Mesothelial cell of epicardium (in vitro differentiated cells): ENCODE data around the gene NEK10. TPM values are rescaled to one million over a fixed set of nuclear protein-coding genes. Genes with fewer than 3 reads are reported as not detected.

Experiments
- DNase-seq, 2 experiments: peaks; one replicate each; pipeline ENCODE4 v3.0.0; 2021; ENCODE audit warnings: low spot score in 2 of 2; ENCODE audit not compliant: unreplicated experiment in 2 of 2
- H3K27ac Mint-ChIP-seq: 2 replicates; pipeline ENCODE4 v1.8.0; 2021; ENCODE audit warnings: mixed read lengths
- H3K27me3 Mint-ChIP-seq: 2 replicates; pipeline ENCODE4 v1.8.0; 2021; ENCODE audit warnings: low read depth, mixed read lengths
- H3K36me3 Mint-ChIP-seq: 2 replicates; pipeline ENCODE4 v1.8.0; 2021; ENCODE audit warnings: mixed read lengths
- H3K4me1 Mint-ChIP-seq: 2 replicates; pipeline ENCODE4 v1.8.0; 2021; ENCODE audit warnings: mixed read lengths
- H3K4me3 Mint-ChIP-seq: 2 replicates; pipeline ENCODE4 v1.8.0; 2021; ENCODE audit warnings: mild to moderate bottlenecking, moderate library complexity, mixed read lengths
- H3K9me3 Mint-ChIP-seq: 2 replicates; pipeline ENCODE4 v1.8.0; 2021; ENCODE audit warnings: mixed read lengths
- CTCF ChIP-seq: fragments of 200-600 bp; sonication (generic); IDR thresholded peaks from one replicate; pipeline ENCODE4 v1.5.0; 2021; ENCODE audit warnings: antibody characterized with exemption; ENCODE audit not compliant: unreplicated experiment
- total RNA-seq: library from RNA; stranded (reverse); gene quantifications from 3 replicates; pipeline ENCODE4 v1.2.1, GENCODE V29; 2021

The NEK10 gene
- total RNA-seq, 1 donor from 2014 or later, result 1.2 TPM

GRCh38 chr3:27089068-27089467 is 280.1 kb downstream of the NEK10 start:
- no peak overlapping the region for H3K27ac Mint-ChIP-seq
- H3K27me3 Mint-ChIP-seq, result no peaks in the 10 kb centered on the region

GRCh38 chr3:27085829-27086730 is 283.1 kb downstream of the NEK10 start:
- H3K4me1 Mint-ChIP-seq, result peaks cover 3% of the 10 kb centered on the region
- peaks cover under 1% of the 10 kb centered on the region for H3K9me3 Mint-ChIP-seq
- H3K27ac Mint-ChIP-seq, result no peak overlapping the region
- H3K27me3 Mint-ChIP-seq, result peaks cover 4% of the 10 kb centered on the region
- H3K4me3 Mint-ChIP-seq, result no peak overlapping the region
- no peak for DNase-seq
- no peaks in the 10 kb centered on the region for H3K36me3 Mint-ChIP-seq
- TF ChIP-seq CTCF, result no peak

More at GRCh38 chr3:27089068-27089467, 280.1 kb downstream of the NEK10 start:
- Mint-ChIP-seq H3K4me1 (peaks cover 3% of the 10 kb centered on the region), H3K36me3 (no peaks in the 10 kb centered on the region), H3K4me3 (no peak overlapping the region), H3K9me3 (peaks cover 7% of the 10 kb centered on the region)
- TF ChIP-seq CTCF, result no peak
- no peak for DNase-seq

GRCh38 chr3:27081992-27082607 is 287.1 kb downstream of the NEK10 start:
- no peak overlapping the region for H3K27ac Mint-ChIP-seq
- H3K27me3 Mint-ChIP-seq, result peaks cover 4% of the 10 kb centered on the region
- H3K4me3 Mint-ChIP-seq, result no peak overlapping the region
- peaks cover 3% of the 10 kb centered on the region for H3K9me3 Mint-ChIP-seq
- peaks cover 20% of the 10 kb centered on the region for H3K4me1 Mint-ChIP-seq
- TF ChIP-seq CTCF, result no peak
- no peak for DNase-seq
- H3K36me3 Mint-ChIP-seq, result no peaks in the 10 kb centered on the region

GRCh38 chr3:27081566-27081965 is 287.6 kb downstream of the NEK10 start:
- H3K27ac Mint-ChIP-seq, result no peak overlapping the region
- DNase-seq, result no peak
- no peaks in the 10 kb centered on the region for H3K36me3 Mint-ChIP-seq
- peaks cover 3% of the 10 kb centered on the region for H3K9me3 Mint-ChIP-seq
- H3K27me3 Mint-ChIP-seq, result peaks cover 4% of the 10 kb centered on the region
- H3K4me1 Mint-ChIP-seq, result peaks cover 20% of the 10 kb centered on the region
- H3K4me3 Mint-ChIP-seq, result no peak overlapping the region
- TF ChIP-seq CTCF, result no peak

GRCh38 chr3:27080258-27080525 is 289.0 kb downstream of the NEK10 start:
- DNase-seq, result no peak
- H3K36me3 Mint-ChIP-seq, result no peaks in the 10 kb centered on the region
- peaks cover 3% of the 10 kb centered on the region for H3K9me3 Mint-ChIP-seq
- no peak overlapping the region for H3K27ac Mint-ChIP-seq
- no peak overlapping the region for H3K4me3 Mint-ChIP-seq
- TF ChIP-seq CTCF, result no peak
- H3K27me3 Mint-ChIP-seq, result peaks cover 4% of the 10 kb centered on the region
- H3K4me1 Mint-ChIP-seq, result peaks cover 17% of the 10 kb centered on the region
